Stimulated activated CD8-positive, alpha-beta memory T cell treated with anti-CD3 and anti-CD28 coated beads, Interleukin-4, amount 100 ng/mL, for 1 hour (primary cell): ENCODE measurements around the gene LENG9.
"Not testable (repeated sequence)": the region's sequence is repeated elsewhere in the genome, so short reads cannot be mapped to it uniquely, and the experiment has no call there.

Source experiments
- DNase-seq, 2 donors: peaks; one replicate each; pipeline ENCODE4 v3.0.0-alpha.2; 2020; ENCODE audit warnings: low read depth in 2 of 2, low spot score in 1 of 2

Gene LENG9

GRCh38 chr19:54478677-54479266 lies 15.2 kb upstream of the LENG9 start:
- DNase-seq: no peak

GRCh38 chr19:54477650-54478049 lies 14.1 kb upstream of the LENG9 start:
- DNase-seq: no peak

GRCh38 chr19:54475706-54476105 lies 12.1 kb upstream of the LENG9 start:
- DNase-seq: no peak

GRCh38 chr19:54473892-54474372 lies 10.4 kb upstream of the LENG9 start:
- DNase-seq: no peak

GRCh38 chr19:54473071-54473891 lies 9.7 kb upstream of the LENG9 start, which contains the start of gene CDC42EP5:
Gene CDC42EP5 (minus strand): TSS chr19:54473296. CDS start chr19:54465547, 7,749 bp downstream.
- no peak for DNase-seq

GRCh38 chr19:54470991-54471782 lies 7.6 kb upstream of the LENG9 start:
- DNase-seq: no peak

- DNase-seq: no peak
Measured at GRCh38 chr19:54470276-54470887, 6.8 kb upstream of the LENG9 start.

GRCh38 chr19:54469496-54469934 lies 5.9 kb upstream of the LENG9 start:
- DNase-seq: no peak

- not testable (repeated sequence) for DNase-seq
Measured at GRCh38 chr19:54466110-54466480, 2.5 kb upstream of the LENG9 start.

- DNase-seq: no peak
Measured at GRCh38 chr19:54465426-54466109, 2.0 kb upstream of the LENG9 start.

- peak; percentile 33 to 51 for DNase-seq
Measured at GRCh38 chr19:54464630-54465425, 1.2 kb upstream of the LENG9 start.

- peak; percentile 32 to 62 for DNase-seq
Measured at GRCh38 chr19:54464044-54464629, 559 bp upstream of the LENG9 start.

GRCh38 chr19:54462655-54463530 lies 685 bp downstream of the LENG9 start:
- peak; percentile 31 to 32 for DNase-seq

- no peak for DNase-seq
Measured at GRCh38 chr19:54462047-54462654, 1.4 kb downstream of the LENG9 start.

- DNase-seq: no peak
Measured at GRCh38 chr19:54461613-54462012, 2.0 kb downstream of the LENG9 start.

GRCh38 chr19:54461210-54461609 lies 2.4 kb downstream of the LENG9 start:
- DNase-seq: no peak

GRCh38 chr19:54460230-54461005 lies 3.2 kb downstream of the LENG9 start:
- no peak for DNase-seq
